Suprapubic skin (tissue), 4 donors: Measurements from ENCODE around the gene IMMP2L. TPM values are rescaled to one million over a fixed set of nuclear protein-coding genes. Genes with fewer than 3 reads are reported as not detected.

Experiments
- DNase-seq, 2 donors: peaks; one replicate each; pipeline ENCODE4 v3.0.0-alpha.2; 2019; ENCODE audit warnings: low spot score in 2 of 2
- H3K27ac ChIP-seq: fragments of 200-600 bp; sonication (generic); one replicate; pipeline ENCODE4 v1.5.1; 2019
- H3K27me3 ChIP-seq: fragments of 200-600 bp; sonication (generic); one replicate; pipeline ENCODE4 v1.5.1; 2019
- H3K36me3 ChIP-seq: fragments of 200-600 bp; sonication (generic); one replicate; pipeline ENCODE4 v1.5.1; 2019
- H3K4me1 ChIP-seq: fragments of 200-600 bp; sonication (generic); one replicate; pipeline ENCODE4 v1.5.1; 2019
- H3K4me3 ChIP-seq: fragments of 200-600 bp; sonication (generic); one replicate; pipeline ENCODE4 v1.5.1; 2019; ENCODE audit warnings: mild to moderate bottlenecking
- H3K9me3 ChIP-seq: fragments of 200-600 bp; sonication (generic); one replicate; pipeline ENCODE4 v1.5.1; 2019
- EP300 ChIP-seq: sonication (generic); formaldehyde crosslinking; IDR thresholded peaks from one replicate; pipeline ENCODE4 v1.6.1; 2017; ENCODE audit warnings: antibody characterized with exemption
- POLR2A ChIP-seq, 2 donors: fragments of 450-650 bp; IDR thresholded peaks; one replicate each; pipeline ENCODE4 v1.6.1; 2017; ENCODE audit warnings: antibody characterized with exemption in 2 of 2, mild to moderate bottlenecking in 2 of 2, moderate library complexity in 2 of 2
- POLR2AphosphoS5 ChIP-seq, 3 donors: sonication (generic); formaldehyde crosslinking; IDR thresholded peaks; one replicate each; pipeline ENCODE4 v1.6.1; 2017; ENCODE audit warnings: antibody characterized with exemption in 3 of 3
- WGBS: methylation state at CpG from one replicate; pipeline ENCODE4 v1.1.5; 2018; 5-methylcytosine and 5-hydroxymethylcytosine counted together
- total RNA-seq, 4 donors: library from RNA; depleted of rRNA; stranded (reverse); fragments of >200 nt; gene quantifications; one replicate each; pipeline ENCODE4 v1.1.0, GENCODE V29; 2016
- TF ChIP-seq, protein P1 (sequence below), 2 donors: fragments of 200-600 bp in 1 of 2; fragments of 450-650 bp in 1 of 2; sonication (generic) in 1 of 2; IDR thresholded peaks; one replicate each; pipeline ENCODE4 v1.5.1; 2016 to 2019; ENCODE audit warnings: antibody characterized with exemption in 2 of 2, mild to moderate bottlenecking in 1 of 2, moderate library complexity in 1 of 2

Gene IMMP2L
- total RNA-seq, 4 donors from 2014 or later: 10.6 to 20.6 (median 14.6) TPM

DNA sequence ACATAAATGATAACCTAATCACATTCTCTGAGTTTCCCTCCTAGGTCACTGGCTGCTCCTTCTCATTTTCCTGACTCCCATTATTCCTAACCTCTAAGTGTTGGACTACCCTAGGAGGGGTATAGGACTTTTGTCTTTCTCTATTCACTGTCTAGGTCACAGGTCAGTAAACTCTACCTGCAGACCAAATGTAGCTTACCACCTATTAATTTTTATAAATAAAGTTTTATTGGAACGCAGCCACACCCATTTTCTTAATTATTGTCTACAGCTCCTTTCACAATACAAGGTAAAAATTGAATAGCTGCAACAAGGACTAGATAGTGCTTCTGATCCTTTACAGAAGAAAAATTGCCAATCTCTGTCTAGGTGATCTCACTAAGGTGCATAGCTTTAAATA lies 156.7 kb downstream of the IMMP2L start:
- 94% methylated on average over 1 of the region's 1 CpG for WGBS
- Histone ChIP-seq H3K36me3 (no peaks in the 10 kb centered on the region), H3K9me3 (no peaks in the 10 kb centered on the region), H3K27ac (no peak overlapping the region), H3K4me3 (no peak overlapping the region), H3K27me3 (no peaks in the 10 kb centered on the region), H3K4me1 (no peaks in the 10 kb centered on the region)
- no peak for TF ChIP-seq POLR2A (IDR thresholded peaks at IDR 0.05)
- no peak for TF ChIP-seq POLR2AphosphoS5 (IDR thresholded peaks at IDR 0.05)
- TF ChIP-seq, protein P1, sequence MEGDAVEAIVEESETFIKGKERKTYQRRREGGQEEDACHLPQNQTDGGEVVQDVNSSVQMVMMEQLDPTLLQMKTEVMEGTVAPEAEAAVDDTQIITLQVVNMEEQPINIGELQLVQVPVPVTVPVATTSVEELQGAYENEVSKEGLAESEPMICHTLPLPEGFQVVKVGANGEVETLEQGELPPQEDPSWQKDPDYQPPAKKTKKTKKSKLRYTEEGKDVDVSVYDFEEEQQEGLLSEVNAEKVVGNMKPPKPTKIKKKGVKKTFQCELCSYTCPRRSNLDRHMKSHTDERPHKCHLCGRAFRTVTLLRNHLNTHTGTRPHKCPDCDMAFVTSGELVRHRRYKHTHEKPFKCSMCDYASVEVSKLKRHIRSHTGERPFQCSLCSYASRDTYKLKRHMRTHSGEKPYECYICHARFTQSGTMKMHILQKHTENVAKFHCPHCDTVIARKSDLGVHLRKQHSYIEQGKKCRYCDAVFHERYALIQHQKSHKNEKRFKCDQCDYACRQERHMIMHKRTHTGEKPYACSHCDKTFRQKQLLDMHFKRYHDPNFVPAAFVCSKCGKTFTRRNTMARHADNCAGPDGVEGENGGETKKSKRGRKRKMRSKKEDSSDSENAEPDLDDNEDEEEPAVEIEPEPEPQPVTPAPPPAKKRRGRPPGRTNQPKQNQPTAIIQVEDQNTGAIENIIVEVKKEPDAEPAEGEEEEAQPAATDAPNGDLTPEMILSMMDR (IDR thresholded peaks at IDR 0.05): no peak
- no peak for TF ChIP-seq EP300
- DNase-seq: no peak

DNA sequence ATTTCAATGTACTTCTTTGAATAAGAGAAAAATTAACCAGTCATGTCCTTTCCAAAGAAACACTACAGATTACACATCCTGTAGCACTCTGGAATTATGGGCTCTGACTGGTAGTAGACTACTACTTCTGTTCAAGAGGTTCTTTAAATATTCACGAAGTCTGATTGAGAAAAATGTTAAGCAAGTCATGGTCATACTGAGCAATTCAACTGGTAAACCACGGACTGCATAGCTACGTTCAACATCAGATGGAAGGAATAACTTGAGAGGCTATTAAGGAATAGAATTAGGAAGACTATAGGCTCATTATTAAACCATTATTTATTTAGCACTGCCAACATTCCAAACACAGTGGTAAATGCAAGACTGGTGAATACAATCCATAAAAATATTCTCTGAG lies 160.8 kb downstream of the IMMP2L start:
- Histone ChIP-seq H3K27me3 (no peaks in the 10 kb centered on the region), H3K9me3 (no peaks in the 10 kb centered on the region), H3K27ac (no peak overlapping the region), H3K4me3 (no peak overlapping the region), H3K36me3 (no peaks in the 10 kb centered on the region), H3K4me1 (no peaks in the 10 kb centered on the region)
- DNase-seq: no peak
- no peak for TF ChIP-seq POLR2AphosphoS5 (IDR thresholded peaks at IDR 0.05)
- no peak for TF ChIP-seq POLR2A (IDR thresholded peaks at IDR 0.05)
- no peak for TF ChIP-seq EP300
- TF ChIP-seq, protein P1 (IDR thresholded peaks at IDR 0.05): no peak
- 74% methylated on average over 3 of the region's 3 CpGs for WGBS

DNA sequence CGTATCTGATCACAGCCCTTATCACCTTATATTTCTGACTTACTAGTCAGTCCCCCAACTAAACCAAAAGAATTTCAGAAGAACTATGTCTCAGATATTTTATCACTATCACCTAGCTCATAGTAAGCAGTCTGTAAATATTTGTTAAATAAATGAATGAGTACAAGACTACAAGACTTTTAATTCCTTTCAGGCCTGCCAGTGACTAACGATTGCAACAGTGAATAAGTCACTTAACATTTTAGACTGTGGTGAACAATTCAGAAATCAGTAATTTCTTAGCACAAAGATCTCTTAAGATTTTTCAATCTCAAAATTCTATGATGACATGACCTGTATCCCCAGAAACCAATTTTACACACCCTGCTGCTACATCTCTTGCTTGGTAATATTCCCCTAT lies 162.2 kb downstream of the IMMP2L start:
- TF ChIP-seq POLR2AphosphoS5 (IDR thresholded peaks at IDR 0.05) (no peak), EP300 (no peak), POLR2A (IDR thresholded peaks at IDR 0.05) (no peak)
- TF ChIP-seq, protein P1 (IDR thresholded peaks at IDR 0.05): no peak
- Histone ChIP-seq H3K36me3 (no peaks in the 10 kb centered on the region), H3K9me3 (no peaks in the 10 kb centered on the region), H3K27ac (no peak overlapping the region), H3K4me1 (no peaks in the 10 kb centered on the region), H3K4me3 (no peak overlapping the region), H3K27me3 (no peaks in the 10 kb centered on the region)
- no peak for DNase-seq
- 85% methylated on average over 2 of the region's 2 CpGs for WGBS

DNA sequence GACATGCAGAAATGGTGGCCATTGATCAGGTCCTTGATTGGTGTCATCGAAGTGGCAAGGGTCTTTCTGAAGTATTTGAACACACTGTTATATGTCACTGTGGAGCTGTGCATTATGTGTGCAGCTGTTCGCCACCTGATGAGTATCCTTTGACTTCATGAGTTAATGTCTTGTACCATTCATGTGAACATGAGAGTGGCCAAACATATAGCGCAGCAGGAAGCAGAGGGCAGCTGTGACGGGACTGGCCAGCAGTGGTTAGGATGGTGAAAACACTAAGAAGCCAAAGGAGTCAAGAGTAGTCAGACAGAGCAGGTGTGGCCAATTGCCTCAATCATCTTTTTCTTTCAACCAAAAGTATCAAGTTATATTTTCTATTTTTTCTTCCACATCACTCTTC lies 167.4 kb downstream of the IMMP2L start:
- DNase-seq: no peak
- H3K4me3 ChIP-seq: no peak overlapping the region
- TF ChIP-seq POLR2AphosphoS5 (IDR thresholded peaks at IDR 0.05): no peak
- H3K36me3 ChIP-seq: no peaks in the 10 kb centered on the region
- no peaks in the 10 kb centered on the region for H3K4me1 ChIP-seq
- no peaks in the 10 kb centered on the region for H3K9me3 ChIP-seq
- H3K27ac ChIP-seq: no peak overlapping the region
- H3K27me3 ChIP-seq: no peaks in the 10 kb centered on the region
- WGBS: 95% methylated on average over 4 of the region's 4 CpGs

DNA sequence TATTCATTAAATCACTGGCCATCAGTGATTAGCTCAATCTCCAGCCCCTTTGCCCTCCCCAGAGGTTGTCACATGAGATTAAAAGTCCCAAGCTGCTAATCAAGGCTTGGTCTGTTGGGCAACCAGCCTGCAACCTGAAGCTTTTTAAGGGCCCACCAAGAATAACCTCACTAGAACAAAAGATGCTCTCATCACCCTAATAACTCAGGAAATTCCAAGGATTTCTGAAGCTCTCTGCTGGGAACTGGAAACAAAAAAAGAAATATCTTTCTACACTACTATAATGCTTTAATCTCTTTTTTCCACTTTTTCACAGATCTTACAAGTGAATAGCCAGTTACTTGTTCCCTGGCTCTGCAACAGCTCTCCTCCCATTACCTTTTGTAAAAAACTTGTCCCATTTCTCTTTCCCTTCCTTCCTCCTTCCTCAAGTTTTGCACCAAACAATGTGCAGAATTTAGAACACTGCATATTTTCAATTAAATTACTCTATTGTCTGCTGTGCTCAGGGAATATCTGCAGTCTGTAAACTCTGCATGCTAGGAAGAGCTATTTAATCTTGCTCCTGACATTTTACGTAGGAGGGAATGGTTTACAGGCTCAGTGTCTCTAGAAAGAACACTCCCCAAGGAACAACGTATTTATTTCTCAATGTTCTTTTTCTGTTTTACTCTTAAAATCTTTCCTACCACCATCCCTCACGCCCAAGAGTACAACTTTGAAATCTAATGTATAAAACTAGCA lies 169.1 kb downstream of the IMMP2L start:
- WGBS: 55% methylated on average over 3 of the region's 3 CpGs
- DNase-seq: no peak

More for the DNA sequence above, 169.1 kb downstream of the IMMP2L start:
- Histone ChIP-seq H3K27me3 (no peaks in the 10 kb centered on the region), H3K27ac (no peak overlapping the region), H3K36me3 (no peaks in the 10 kb centered on the region), H3K4me3 (no peak overlapping the region), H3K9me3 (no peaks in the 10 kb centered on the region), H3K4me1 (no peaks in the 10 kb centered on the region)
- no peak for TF ChIP-seq POLR2A (IDR thresholded peaks at IDR 0.05)
- no peak for TF ChIP-seq EP300
- TF ChIP-seq, protein P1 (IDR thresholded peaks at IDR 0.05): no peak
- no peak for TF ChIP-seq POLR2AphosphoS5 (IDR thresholded peaks at IDR 0.05)
